ENCODE measurements around the gene DHX9.

- TF ChIP-seq ZNF644 (tag; IDR thresholded peaks at IDR 0.05; ENCODE audit: low read depth) (no peak), HNRNPUL1 (IDR thresholded peaks at IDR 0.05; ENCODE audit: low read length) (no peak), BCL6 (CRISPR knock-in tag; IDR thresholded peaks at IDR 0.05) (no peak), POLR2A (conservative IDR thresholded peaks at IDR 0.05) (no peak), FOXP1 (CRISPR knock-in tag; IDR thresholded peaks at IDR 0.05) (no peak)
These were observed 28.7 kb downstream of the DHX9 start for GRCh38 chr1:182867861-182868260.

Data from K562 (cell line).